ENCODE data around the gene SPACA5. TPM values are rescaled to one million over a fixed set of nuclear protein-coding genes. Genes with fewer than 3 reads are reported as not detected.
"Not testable (repeated sequence)": the region's sequence is repeated elsewhere in the genome, so short reads cannot be mapped to it uniquely, and the experiment has no call there.

Gene SPACA5
- not detected for total RNA-seq

- POLR2A ChIA-PET, CTCF ChIA-PET: not testable (repeated sequence)
Observed at GRCh38 chrX:48006688-48007087, at the start of gene SPACA5. Gene SPACA5 (plus strand): TSS chrX:48006988. CDS start chrX:48007803, 815 bp downstream.

- CTCF ChIA-PET, result interaction anchor here (1.9 kb wide), 1 partner anchor 69 kb away, joined by 8 read pairs; no protein-coding TSS in a partner anchor
Observed at GRCh38 chrX:47958206-47958605, 48.6 kb upstream of the SPACA5 start.

GRCh38 chrX:47958761-47959342 is 47.9 kb upstream of the SPACA5 start:
- ChIA-PET CTCF (interaction anchor here (1.9 kb wide), 1 partner anchor 69 kb away, joined by 8 read pairs; no protein-coding TSS in a partner anchor), POLR2A (no interaction called here)

More at GRCh38 chrX:47958206-47958605, 48.6 kb upstream of the SPACA5 start:
- POLR2A ChIA-PET, result not testable (repeated sequence)

DNA sequence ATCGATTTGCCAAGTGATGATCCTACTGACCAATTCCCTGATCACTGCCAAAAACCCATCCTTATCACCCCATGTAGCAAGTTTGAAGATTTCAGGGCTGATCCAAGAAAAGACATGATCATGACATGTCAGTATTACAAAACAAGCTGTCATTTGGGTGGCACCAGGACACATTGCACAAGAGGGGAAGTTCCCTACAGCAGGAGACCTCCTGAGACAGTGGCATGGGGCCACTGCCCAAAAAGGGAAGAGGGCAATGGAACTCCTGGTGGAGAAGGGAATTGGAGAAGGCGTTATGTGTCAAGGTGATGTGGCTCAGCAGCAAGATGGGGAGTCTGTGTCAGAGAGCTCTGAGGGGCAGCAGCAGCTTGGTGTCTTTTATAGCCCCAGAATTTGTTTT is 46.4 kb upstream of the SPACA5 start:
- ChIA-PET POLR2A (no interaction called here), CTCF (no interaction called here)

- POLR2A ChIA-PET, CTCF ChIA-PET: not testable (repeated sequence)
Observed at GRCh38 chrX:47961830-47962229, 45.0 kb upstream of the SPACA5 start.

- CTCF ChIA-PET, POLR2A ChIA-PET: not testable (repeated sequence)
Observed at GRCh38 chrX:47965526-47965925, 41.3 kb upstream of the SPACA5 start.

GRCh38 chrX:47973235-47973634 is 33.6 kb upstream of the SPACA5 start:
- ChIA-PET POLR2A (no interaction called here), CTCF (no interaction called here)

DNA sequence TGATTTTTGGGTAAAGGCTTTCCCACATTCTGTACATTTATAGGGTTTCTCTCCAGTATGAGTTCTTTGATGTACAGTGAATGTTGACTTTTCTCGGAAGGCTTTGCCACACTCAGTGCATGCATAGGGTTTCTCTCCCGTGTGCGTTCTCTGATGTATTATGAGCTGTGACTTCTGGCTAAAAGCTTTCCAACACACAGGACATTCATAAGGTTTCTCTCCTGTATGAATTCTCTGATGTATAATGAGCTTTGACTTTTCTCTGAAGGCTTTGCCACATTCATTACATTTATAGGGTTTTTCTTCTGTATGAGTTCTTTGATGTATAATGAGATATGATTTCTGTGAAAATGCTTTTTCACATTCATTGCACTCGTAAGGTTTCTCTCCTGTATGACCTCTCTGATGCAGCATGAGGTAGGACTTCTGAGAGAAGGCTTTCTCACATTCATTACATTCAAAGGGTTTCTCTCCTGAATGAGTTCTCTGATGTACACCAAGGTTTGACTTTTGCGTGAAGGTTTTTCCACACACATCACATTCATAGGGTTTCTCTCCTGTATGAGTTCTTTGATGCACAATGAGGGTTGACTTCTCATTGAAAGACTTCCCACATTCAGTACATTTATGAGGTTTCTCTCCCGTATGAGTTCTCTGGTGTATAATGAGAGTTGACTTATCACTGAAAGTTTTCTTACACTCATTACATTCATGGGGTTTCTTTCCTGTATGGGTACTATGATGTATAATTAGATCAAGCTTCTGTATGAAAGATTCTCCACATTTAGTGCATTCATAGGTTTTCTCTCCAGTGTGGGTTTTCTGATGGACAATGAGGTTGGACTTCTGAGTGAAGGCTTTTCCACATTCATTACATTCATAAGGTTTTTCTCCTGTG is 30.3 kb upstream of the SPACA5 start:
- CTCF ChIA-PET, result no interaction called here
- POLR2A ChIA-PET, result no interaction called here

GRCh38 chrX:47991263-47992094 is 15.3 kb upstream of the SPACA5 start:
- CTCF ChIA-PET, result no interaction called here
- POLR2A ChIA-PET, result interaction anchor here (0.6 kb wide), 1 partner anchor 394 kb away, joined by 5 read pairs; no protein-coding TSS in a partner anchor

DNA sequence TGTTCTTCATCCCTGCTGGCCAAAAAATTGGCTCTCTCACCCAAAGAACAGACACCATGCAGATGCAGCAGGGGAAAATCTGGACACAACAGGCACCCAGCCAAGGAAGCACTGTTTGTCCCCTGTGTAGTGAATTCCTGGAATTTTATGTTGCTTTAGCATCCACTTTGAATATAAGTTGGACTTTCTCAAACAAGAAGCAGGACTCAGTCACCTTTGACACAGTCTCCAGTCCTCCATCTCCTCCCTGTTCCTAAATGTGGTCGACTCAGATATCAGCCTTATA is 14.8 kb upstream of the SPACA5 start:
- CTCF ChIA-PET, result no interaction called here
- POLR2A ChIA-PET, result no interaction called here

GRCh38 chrX:47992669-47993068 is 14.1 kb upstream of the SPACA5 start:
- CTCF ChIA-PET, result no interaction called here
- POLR2A ChIA-PET, result no interaction called here

- POLR2A ChIA-PET, result no interaction called here
- CTCF ChIA-PET, result no interaction called here
Observed at GRCh38 chrX:48001260-48001659, 5.5 kb upstream of the SPACA5 start.

DNA sequence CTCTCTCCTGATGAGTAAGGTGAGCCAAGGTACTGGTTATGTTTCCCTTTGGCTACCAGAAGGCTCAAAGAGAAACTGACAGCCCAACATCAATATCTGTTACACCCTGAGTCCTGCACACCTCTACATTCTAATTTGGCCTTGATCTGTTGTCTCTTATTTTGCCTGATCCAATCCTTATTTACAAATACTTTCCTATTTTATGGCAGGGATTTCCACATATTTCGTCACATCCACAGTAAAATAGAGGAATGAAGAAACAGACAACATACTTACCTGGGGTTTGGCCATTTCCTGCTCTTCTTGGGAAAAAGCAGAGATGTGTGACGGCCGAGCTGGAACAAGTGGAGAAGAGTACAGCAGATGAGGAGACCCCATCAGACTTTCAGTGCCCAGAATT is 4.5 kb upstream of the SPACA5 start:
- POLR2A ChIA-PET, result no interaction called here
- CTCF ChIA-PET, result no interaction called here

DNA sequence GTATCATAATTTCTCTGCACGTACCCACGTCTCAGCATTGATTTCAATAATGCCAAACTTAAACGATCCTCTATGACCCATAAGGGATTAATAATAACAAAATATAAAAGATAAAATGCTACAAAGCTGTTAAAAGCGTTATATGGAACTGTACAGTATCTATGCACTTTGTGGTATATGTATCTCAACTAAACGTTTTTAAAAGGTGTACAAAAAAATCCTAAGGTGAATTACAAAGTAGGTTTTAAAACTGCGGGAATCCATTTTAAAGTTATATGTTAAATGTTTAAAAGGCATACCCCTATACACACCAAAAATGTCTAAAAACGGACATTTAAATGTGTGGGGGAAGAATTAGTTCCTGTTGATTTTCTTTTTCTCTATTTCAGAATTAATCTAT is 3.9 kb upstream of the SPACA5 start:
- ChIA-PET CTCF (no interaction called here), POLR2A (no interaction called here)

GRCh38 chrX:48003367-48003757 is 3.4 kb upstream of the SPACA5 start:
- ChIA-PET CTCF (no interaction called here), POLR2A (no interaction called here)

DNA sequence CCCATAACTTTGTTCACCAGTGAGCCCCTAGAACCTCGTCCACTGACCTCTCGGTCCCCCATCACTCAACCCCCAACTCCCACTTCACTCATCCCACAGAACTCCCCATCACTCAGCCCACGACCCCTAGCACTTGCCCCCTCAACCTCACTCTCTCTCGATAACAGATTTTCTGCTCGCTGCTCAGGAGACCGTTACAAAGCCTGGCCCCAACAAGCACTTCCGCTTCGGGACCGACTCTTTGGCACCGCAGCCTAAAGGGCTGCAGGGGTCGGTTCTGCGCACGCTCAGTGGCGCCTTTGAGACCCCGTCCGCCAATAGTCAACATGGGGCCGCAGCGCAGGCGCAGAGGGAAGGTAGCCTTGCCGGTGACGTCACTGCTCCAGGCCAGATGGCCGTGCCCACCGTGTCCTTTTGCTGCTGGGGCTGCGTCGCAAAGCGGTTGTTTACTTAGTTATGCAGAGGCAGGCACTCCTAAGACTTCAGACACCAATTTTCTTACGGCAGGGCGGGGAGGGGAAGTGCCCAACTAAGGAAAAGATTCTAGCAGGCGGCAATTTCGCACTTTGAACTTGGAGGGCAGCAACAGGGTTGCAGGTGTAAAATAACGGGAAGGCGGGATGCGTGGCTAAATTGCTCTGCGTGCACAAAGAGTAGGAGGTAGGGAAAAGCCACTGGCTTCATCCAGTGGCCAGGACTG is 2.9 kb upstream of the SPACA5 start, which contains the start of gene ZNF182:
Gene ZNF182 (minus strand): TSS at position 232 of the 700 bp plus-strand sequence. CDS start 1,380 bp downstream, outside the sequence.
- ChIA-PET CTCF (no interaction called here), POLR2A (no interaction called here)

DNA sequence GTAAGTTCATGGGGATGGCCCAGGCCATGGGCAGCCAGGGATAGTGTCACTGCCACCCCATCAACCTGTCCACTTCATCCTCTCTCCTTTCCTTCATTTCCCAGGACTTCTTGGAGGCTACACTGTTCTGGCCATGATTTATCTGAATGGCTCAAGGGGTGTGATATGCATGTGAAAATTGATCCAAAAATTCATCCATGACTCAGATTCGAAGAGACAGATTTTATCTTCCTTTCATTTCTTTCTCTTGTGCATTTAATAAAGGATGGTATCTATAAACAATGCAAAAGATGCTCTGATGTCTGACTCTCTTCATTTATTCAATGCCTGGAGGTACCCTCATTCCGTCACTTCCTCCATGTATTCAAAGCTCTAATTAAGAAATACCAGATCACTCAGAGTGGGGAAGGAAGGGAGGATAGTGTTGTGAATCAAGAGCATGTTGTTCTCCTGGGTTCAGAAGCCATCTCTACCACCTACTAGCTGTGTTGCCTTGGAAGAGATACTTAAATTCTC is 2.7 kb downstream of the SPACA5 start:
- POLR2A ChIA-PET, CTCF ChIA-PET: not testable (repeated sequence)

GRCh38 chrX:48016583-48017310 is 10.0 kb downstream of the SPACA5 start:
- CTCF ChIA-PET, POLR2A ChIA-PET: not testable (repeated sequence)

DNA sequence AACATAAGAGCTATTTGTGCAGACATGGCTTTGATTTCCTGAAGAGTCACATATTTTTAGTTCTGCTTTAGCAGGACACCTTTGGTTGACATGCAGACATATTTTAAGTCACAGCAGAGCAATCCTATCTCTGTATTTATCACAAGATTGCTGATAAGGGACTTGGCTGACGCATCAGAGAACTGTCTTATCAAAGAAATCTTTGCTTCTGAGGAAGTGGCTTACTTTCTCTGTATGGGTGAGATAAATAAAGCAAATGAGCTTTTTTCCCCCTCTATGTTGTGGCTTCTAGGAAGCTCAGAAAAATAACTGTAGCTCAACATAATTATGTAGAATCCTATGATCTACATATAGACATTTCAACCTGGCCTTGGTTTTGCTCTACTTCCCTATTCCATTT is 13.1 kb downstream of the SPACA5 start:
- CTCF ChIA-PET, POLR2A ChIA-PET: not testable (repeated sequence)

Measured in activated CD8-positive, alpha-beta memory T cell treated with anti-CD3 and anti-CD28 coated beads for 36 hours (primary cell).